Ishikawa (cell line): ENCODE data around the gene FCMR.
A peak's percentile ranks its signal among the peaks of the same experiment; 100 is the strongest.

ENCODE experiments used
- CEBPB ChIP-seq: IDR thresholded peaks from 2 replicates; pipeline ENCODE4 v1.6.1; 2012
- CREB1 ChIP-seq: IDR thresholded peaks from 2 replicates; pipeline ENCODE4 v1.6.1; 2012; ENCODE audit warnings: low read depth
- EGR1 ChIP-seq: IDR thresholded peaks from 2 replicates; pipeline ENCODE4 v1.6.1; 2012
- EP300 ChIP-seq: IDR thresholded peaks from 2 replicates; pipeline ENCODE4 v1.6.1; 2012; ENCODE audit warnings: borderline replicate concordance
- FOXM1 ChIP-seq: IDR thresholded peaks from 2 replicates; pipeline ENCODE4 v1.6.1; 2012; ENCODE audit warnings: low read depth, borderline replicate concordance
- NFIC ChIP-seq: IDR thresholded peaks from 2 replicates; pipeline ENCODE4 v1.6.1; 2012
- RAD21 ChIP-seq: IDR thresholded peaks from 2 replicates; pipeline ENCODE4 v1.6.1; 2012; ENCODE audit warnings: low read depth
- TAF1 ChIP-seq: IDR thresholded peaks from 2 replicates; pipeline ENCODE4 v1.6.1; 2012; ENCODE audit warnings: low read depth, mild to moderate bottlenecking
- TCF12 ChIP-seq: IDR thresholded peaks from 2 replicates; pipeline ENCODE4 v1.6.1; 2012; ENCODE audit warnings: low read depth
- TEAD4 ChIP-seq: IDR thresholded peaks from 2 replicates; pipeline ENCODE4 v1.6.1; 2012
- YY1 ChIP-seq: IDR thresholded peaks from 2 replicates; pipeline ENCODE4 v1.6.1; 2012; ENCODE audit warnings: low read depth
- ZBTB7A ChIP-seq: IDR thresholded peaks from 2 replicates; pipeline ENCODE4 v1.6.1; 2012; ENCODE audit warnings: low read depth
- TF ChIP-seq, protein P1 (sequence below): IDR thresholded peaks from 2 replicates; pipeline ENCODE4 v1.6.1; 2012
- TF ChIP-seq, protein P2 (sequence below): IDR thresholded peaks from 2 replicates; pipeline ENCODE4 v1.6.1; 2012; ENCODE audit warnings: low read depth, mild to moderate bottlenecking
- TF ChIP-seq, protein P3 (sequence below): IDR thresholded peaks from 2 replicates; pipeline ENCODE4 v1.6.1; 2012

The FCMR gene

DNA sequence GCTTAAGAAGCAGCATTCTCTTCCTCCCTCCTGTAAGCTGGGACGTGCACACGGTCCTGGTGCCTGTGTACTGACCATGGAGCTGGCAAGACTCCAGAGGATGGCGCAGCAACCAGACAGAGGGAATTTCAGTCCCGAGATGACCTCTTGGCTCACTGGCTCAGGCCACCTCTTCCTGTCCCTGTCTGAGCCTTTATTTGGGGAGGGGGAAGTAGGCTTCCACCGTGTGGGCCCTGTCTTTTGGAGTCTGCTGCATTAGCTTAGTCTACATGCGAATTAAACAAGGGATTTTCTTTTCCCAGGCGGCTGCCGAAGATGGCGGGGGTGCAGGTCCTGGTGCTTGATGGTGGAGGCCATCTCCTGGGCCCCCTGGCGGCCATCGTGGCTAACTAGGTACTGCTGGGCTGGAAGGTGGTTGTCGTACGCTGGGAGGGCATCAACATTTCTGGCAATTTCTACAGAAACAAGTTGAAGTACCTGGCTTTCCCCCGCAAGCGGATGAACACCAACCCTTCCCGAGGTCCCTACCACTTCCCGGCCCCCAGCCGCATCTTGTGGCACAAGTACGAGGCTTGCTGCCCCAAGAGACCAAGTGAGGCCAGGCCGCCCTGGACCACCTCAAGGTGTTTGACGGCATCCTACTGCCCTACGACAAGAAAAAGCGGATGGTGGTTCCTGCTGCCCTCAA lies 14.3 kb downstream of the FCMR start:
- TF ChIP-seq ZBTB7A (no peak), RAD21 (peak; percentile 15; the same call in 1 of the 2 replicates), EGR1 (no peak), FOXM1 (no peak)
- TF ChIP-seq, protein P1, sequence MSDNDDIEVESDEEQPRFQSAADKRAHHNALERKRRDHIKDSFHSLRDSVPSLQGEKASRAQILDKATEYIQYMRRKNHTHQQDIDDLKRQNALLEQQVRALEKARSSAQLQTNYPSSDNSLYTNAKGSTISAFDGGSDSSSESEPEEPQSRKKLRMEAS = no peak

DNA sequence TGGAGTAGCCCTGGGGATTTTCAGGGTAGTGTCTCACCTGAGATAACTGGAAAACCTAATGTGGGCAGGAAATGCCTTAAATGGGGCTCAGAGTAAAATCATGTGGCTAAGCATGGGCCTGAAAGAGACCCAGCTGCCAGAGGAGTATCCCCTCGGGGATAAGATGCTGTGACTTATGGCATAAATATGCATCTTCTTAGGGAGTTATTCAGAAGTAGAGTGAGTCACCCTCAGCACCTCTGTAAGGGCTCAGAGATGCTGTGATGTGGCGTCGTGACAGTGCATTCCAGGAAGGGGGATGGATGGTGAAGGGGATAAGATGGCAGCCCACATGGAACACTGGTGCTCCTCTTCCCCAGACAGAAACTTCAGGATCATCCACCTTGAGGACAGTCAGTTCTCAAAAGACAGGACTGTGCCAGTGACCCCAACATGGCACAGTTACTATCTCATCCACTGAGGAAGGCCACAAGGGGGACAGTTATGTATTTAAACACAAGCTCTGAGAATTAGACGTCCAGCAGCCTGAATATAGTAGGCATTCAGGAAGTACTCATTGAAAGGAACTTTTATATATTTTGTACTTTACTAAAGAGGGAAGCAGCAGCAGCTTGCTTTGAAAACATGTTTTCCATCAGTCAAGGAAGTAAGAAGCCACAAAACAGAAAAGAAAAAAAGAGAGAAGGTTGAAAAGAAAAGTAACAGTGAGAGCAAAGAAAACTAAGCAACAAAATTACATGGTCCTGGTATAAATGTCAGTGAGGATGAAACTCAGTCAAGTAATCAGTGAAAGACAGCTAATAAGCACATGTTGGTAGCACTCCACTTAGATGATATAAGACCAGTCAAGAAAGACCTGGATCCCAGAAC lies 16.2 kb downstream of the FCMR start:
- no peak for TF ChIP-seq ZBTB7A
- TF ChIP-seq, protein P2, sequence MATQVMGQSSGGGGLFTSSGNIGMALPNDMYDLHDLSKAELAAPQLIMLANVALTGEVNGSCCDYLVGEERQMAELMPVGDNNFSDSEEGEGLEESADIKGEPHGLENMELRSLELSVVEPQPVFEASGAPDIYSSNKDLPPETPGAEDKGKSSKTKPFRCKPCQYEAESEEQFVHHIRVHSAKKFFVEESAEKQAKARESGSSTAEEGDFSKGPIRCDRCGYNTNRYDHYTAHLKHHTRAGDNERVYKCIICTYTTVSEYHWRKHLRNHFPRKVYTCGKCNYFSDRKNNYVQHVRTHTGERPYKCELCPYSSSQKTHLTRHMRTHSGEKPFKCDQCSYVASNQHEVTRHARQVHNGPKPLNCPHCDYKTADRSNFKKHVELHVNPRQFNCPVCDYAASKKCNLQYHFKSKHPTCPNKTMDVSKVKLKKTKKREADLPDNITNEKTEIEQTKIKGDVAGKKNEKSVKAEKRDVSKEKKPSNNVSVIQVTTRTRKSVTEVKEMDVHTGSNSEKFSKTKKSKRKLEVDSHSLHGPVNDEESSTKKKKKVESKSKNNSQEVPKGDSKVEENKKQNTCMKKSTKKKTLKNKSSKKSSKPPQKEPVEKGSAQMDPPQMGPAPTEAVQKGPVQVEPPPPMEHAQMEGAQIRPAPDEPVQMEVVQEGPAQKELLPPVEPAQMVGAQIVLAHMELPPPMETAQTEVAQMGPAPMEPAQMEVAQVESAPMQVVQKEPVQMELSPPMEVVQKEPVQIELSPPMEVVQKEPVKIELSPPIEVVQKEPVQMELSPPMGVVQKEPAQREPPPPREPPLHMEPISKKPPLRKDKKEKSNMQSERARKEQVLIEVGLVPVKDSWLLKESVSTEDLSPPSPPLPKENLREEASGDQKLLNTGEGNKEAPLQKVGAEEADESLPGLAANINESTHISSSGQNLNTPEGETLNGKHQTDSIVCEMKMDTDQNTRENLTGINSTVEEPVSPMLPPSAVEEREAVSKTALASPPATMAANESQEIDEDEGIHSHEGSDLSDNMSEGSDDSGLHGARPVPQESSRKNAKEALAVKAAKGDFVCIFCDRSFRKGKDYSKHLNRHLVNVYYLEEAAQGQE = no peak
- no peak for TF ChIP-seq TAF1
- TF ChIP-seq, protein P1 = no peak
- TF ChIP-seq YY1 = no peak
- no peak for TF ChIP-seq FOXM1
- TF ChIP-seq EP300 = no peak
- no peak for TF ChIP-seq EGR1
- TF ChIP-seq CEBPB = no peak
- no peak for TF ChIP-seq TCF12
- TF ChIP-seq CREB1 = no peak
- TF ChIP-seq TEAD4 = no peak
- TF ChIP-seq NFIC = no peak

DNA sequence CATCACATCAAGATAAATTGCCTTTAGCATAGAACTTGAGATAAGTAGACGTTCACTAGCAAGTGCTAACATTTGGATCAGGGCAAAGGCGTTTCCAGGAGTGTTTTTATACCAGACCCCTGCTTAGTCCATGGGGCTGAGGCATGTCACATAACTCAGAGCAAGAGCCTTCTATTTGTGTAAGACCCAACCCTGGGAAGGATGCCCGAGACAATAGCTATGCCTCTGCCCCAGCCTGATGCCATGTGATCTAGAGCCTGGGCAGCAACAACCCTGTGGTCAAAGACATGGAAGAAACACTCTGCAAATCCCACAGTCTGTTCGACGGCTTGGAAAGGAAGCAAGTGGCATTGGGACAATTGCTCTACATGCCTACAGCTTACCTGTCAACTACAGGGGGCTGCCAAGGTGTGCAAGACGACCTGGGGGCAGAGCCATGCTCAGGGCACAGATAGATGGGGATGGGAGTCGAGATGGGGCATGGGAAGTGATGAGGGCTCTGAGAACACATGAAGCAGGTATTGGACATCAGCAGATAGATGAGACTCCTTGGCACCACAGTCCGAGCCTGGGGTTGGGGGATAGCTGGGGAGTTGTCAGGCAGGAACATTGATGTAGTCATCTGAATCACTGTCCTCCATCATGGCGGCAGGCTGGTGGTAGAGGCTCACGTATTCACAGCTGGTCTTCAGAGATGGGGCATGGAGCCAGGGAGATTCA lies 17.2 kb downstream of the FCMR start:
- TF ChIP-seq, protein P3, sequence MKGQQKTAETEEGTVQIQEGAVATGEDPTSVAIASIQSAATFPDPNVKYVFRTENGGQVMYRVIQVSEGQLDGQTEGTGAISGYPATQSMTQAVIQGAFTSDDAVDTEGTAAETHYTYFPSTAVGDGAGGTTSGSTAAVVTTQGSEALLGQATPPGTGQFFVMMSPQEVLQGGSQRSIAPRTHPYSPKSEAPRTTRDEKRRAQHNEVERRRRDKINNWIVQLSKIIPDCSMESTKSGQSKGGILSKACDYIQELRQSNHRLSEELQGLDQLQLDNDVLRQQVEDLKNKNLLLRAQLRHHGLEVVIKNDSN = no peak
- TF ChIP-seq TAF1 = no peak
- TF ChIP-seq EGR1 = no peak
- TF ChIP-seq CEBPB = no peak
- TF ChIP-seq EP300 = no peak
- no peak for TF ChIP-seq TCF12
- TF ChIP-seq NFIC = no peak
- TF ChIP-seq YY1 = no peak
- TF ChIP-seq, protein P1 = no peak
- TF ChIP-seq, protein P2 = no peak
- no peak for TF ChIP-seq TEAD4
- TF ChIP-seq RAD21 = no peak
- TF ChIP-seq ZBTB7A = no peak
- TF ChIP-seq FOXM1 = no peak
- TF ChIP-seq CREB1 = no peak

DNA sequence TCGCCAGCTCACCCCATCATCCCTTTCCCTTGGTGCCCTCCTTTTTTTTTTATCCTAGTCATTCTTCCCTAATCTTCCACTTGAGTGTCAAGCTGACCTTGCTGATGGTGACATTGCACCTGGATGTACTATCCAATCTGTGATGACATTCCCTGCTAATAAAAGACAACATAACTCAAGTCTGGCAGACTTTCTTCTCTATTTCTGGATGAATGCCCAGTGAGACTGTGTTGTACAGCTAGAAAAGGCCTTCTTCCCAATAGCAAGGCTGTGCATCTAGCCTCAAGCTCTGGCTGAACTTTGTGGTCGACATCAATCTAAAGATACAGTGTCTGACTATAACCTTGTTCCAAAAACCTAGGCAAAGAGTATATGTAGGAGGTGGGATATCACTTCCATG lies 18.1 kb downstream of the FCMR start:
- no peak for TF ChIP-seq FOXM1

DNA sequence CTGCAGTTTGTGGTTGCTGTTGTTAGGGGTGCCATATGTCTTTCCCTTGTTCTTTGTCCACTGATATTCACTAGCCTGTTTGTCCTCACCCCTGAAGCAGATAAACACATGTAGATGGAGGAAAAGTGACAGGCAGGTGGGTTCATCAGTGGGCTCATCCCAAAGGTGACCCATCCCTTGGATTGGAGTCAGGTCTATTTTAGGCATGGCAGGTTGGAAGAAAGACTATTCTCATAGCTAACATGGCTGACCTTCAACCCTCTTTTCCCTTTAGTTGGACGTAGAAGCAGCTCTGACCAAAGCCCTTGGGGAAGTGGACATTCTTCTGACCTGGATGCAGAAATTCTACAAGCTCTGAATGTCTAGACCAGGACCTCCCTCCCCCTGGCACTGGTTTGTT lies 19.0 kb downstream of the FCMR start:
- TF ChIP-seq TEAD4 (no peak), CREB1 (no peak), CEBPB (no peak), ZBTB7A (no peak)
- TF ChIP-seq, protein P2 = no peak
